Measurements from ENCODE around the gene PCID2. TPM values are rescaled to one million over a fixed set of nuclear protein-coding genes. Genes with fewer than 3 reads are reported as not detected.

Gene PCID2
- total and polyA plus RNA-seq, 2 experiments from 2014 or later, result 79.6 to 107 TPM

DNA sequence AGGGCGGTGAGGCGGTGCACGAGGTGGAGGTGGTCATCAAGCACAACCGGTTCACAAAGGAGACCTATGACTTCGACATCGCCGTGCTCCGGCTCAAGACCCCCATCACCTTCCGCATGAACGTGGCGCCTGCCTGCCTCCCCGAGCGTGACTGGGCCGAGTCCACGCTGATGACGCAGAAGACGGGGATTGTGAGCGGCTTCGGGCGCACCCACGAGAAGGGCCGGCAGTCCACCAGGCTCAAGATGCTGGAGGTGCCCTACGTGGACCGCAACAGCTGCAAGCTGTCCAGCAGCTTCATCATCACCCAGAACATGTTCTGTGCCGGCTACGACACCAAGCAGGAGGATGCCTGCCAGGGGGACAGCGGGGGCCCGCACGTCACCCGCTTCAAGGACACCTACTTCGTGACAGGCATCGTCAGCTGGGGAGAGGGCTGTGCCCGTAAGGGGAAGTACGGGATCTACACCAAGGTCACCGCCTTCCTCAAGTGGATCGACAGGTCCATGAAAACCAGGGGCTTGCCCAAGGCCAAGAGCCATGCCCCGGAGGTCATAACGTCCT is 59.4 kb downstream of the PCID2 start:
- Mint-ChIP-seq H3K36me3 (ENCODE audit: low read depth) (no peaks in the 10 kb centered on the region; the same call in 2 of the 3 replicates), H3K27ac (no peak overlapping the region), H3K4me1 (peaks cover 10% of the 10 kb centered on the region), H3K4me3 (no peak overlapping the region), H3K27me3 (ENCODE audit: insufficient read depth, low read depth, poor library complexity) (peaks cover 27% of the 10 kb centered on the region), H3K9me3 (no peaks in the 10 kb centered on the region)
- Histone ChIP-seq H3K4me3 (no peak overlapping the region), H3K36me3 (ENCODE audit: insufficient read depth) (no peaks in the 10 kb centered on the region), H3K79me2 (replicated peaks; ENCODE audit: insufficient read depth) (no peaks in the 10 kb centered on the region), H3K4me1 (ENCODE audit: insufficient read depth) (0 out of 2 replicates have a peak, but pooled peaks cover 4% of the 10 kb centered on the region), H3K27me3 (ENCODE audit: insufficient read depth) (peaks cover 22% of the 10 kb centered on the region), H3K4me2 (no peak overlapping the region), H3K27ac (ENCODE audit: low read depth) (no peak overlapping the region), H2AFZ (no peak overlapping the region), H3K9me2 (ENCODE audit: insufficient read depth) (no peaks in the 10 kb centered on the region), H3F3A (replicated peaks; ENCODE audit: low read depth) (peaks cover 13% of the 10 kb centered on the region), H4K20me1 (replicated peaks; ENCODE audit: insufficient read depth) (no peaks in the 10 kb centered on the region)
- ATAC-seq (no peak), DNase-seq (ENCODE audit: low spot score) (no peak)
- no peak for TF ChIP-seq STAT1 (IDR thresholded peaks at IDR 0.05; ENCODE audit: unreplicated experiment)
- TF ChIP-seq, protein P1, sequence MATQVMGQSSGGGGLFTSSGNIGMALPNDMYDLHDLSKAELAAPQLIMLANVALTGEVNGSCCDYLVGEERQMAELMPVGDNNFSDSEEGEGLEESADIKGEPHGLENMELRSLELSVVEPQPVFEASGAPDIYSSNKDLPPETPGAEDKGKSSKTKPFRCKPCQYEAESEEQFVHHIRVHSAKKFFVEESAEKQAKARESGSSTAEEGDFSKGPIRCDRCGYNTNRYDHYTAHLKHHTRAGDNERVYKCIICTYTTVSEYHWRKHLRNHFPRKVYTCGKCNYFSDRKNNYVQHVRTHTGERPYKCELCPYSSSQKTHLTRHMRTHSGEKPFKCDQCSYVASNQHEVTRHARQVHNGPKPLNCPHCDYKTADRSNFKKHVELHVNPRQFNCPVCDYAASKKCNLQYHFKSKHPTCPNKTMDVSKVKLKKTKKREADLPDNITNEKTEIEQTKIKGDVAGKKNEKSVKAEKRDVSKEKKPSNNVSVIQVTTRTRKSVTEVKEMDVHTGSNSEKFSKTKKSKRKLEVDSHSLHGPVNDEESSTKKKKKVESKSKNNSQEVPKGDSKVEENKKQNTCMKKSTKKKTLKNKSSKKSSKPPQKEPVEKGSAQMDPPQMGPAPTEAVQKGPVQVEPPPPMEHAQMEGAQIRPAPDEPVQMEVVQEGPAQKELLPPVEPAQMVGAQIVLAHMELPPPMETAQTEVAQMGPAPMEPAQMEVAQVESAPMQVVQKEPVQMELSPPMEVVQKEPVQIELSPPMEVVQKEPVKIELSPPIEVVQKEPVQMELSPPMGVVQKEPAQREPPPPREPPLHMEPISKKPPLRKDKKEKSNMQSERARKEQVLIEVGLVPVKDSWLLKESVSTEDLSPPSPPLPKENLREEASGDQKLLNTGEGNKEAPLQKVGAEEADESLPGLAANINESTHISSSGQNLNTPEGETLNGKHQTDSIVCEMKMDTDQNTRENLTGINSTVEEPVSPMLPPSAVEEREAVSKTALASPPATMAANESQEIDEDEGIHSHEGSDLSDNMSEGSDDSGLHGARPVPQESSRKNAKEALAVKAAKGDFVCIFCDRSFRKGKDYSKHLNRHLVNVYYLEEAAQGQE (IDR thresholded peaks at IDR 0.05; ENCODE audit: unreplicated experiment), result no peak
- TF ChIP-seq, protein P2, sequence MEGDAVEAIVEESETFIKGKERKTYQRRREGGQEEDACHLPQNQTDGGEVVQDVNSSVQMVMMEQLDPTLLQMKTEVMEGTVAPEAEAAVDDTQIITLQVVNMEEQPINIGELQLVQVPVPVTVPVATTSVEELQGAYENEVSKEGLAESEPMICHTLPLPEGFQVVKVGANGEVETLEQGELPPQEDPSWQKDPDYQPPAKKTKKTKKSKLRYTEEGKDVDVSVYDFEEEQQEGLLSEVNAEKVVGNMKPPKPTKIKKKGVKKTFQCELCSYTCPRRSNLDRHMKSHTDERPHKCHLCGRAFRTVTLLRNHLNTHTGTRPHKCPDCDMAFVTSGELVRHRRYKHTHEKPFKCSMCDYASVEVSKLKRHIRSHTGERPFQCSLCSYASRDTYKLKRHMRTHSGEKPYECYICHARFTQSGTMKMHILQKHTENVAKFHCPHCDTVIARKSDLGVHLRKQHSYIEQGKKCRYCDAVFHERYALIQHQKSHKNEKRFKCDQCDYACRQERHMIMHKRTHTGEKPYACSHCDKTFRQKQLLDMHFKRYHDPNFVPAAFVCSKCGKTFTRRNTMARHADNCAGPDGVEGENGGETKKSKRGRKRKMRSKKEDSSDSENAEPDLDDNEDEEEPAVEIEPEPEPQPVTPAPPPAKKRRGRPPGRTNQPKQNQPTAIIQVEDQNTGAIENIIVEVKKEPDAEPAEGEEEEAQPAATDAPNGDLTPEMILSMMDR (conservative IDR thresholded peaks at IDR 0.05; ENCODE audit: low read depth in 2 of 2), result no peak
- TF ChIP-seq ZNF114 (CRISPR knock-in tag; IDR thresholded peaks at IDR 0.05), result no peak
- no peak for TF ChIP-seq NANOG (IDR thresholded peaks at IDR 0.05; ENCODE audit: borderline replicate concordance)
- TF ChIP-seq, protein P3, sequence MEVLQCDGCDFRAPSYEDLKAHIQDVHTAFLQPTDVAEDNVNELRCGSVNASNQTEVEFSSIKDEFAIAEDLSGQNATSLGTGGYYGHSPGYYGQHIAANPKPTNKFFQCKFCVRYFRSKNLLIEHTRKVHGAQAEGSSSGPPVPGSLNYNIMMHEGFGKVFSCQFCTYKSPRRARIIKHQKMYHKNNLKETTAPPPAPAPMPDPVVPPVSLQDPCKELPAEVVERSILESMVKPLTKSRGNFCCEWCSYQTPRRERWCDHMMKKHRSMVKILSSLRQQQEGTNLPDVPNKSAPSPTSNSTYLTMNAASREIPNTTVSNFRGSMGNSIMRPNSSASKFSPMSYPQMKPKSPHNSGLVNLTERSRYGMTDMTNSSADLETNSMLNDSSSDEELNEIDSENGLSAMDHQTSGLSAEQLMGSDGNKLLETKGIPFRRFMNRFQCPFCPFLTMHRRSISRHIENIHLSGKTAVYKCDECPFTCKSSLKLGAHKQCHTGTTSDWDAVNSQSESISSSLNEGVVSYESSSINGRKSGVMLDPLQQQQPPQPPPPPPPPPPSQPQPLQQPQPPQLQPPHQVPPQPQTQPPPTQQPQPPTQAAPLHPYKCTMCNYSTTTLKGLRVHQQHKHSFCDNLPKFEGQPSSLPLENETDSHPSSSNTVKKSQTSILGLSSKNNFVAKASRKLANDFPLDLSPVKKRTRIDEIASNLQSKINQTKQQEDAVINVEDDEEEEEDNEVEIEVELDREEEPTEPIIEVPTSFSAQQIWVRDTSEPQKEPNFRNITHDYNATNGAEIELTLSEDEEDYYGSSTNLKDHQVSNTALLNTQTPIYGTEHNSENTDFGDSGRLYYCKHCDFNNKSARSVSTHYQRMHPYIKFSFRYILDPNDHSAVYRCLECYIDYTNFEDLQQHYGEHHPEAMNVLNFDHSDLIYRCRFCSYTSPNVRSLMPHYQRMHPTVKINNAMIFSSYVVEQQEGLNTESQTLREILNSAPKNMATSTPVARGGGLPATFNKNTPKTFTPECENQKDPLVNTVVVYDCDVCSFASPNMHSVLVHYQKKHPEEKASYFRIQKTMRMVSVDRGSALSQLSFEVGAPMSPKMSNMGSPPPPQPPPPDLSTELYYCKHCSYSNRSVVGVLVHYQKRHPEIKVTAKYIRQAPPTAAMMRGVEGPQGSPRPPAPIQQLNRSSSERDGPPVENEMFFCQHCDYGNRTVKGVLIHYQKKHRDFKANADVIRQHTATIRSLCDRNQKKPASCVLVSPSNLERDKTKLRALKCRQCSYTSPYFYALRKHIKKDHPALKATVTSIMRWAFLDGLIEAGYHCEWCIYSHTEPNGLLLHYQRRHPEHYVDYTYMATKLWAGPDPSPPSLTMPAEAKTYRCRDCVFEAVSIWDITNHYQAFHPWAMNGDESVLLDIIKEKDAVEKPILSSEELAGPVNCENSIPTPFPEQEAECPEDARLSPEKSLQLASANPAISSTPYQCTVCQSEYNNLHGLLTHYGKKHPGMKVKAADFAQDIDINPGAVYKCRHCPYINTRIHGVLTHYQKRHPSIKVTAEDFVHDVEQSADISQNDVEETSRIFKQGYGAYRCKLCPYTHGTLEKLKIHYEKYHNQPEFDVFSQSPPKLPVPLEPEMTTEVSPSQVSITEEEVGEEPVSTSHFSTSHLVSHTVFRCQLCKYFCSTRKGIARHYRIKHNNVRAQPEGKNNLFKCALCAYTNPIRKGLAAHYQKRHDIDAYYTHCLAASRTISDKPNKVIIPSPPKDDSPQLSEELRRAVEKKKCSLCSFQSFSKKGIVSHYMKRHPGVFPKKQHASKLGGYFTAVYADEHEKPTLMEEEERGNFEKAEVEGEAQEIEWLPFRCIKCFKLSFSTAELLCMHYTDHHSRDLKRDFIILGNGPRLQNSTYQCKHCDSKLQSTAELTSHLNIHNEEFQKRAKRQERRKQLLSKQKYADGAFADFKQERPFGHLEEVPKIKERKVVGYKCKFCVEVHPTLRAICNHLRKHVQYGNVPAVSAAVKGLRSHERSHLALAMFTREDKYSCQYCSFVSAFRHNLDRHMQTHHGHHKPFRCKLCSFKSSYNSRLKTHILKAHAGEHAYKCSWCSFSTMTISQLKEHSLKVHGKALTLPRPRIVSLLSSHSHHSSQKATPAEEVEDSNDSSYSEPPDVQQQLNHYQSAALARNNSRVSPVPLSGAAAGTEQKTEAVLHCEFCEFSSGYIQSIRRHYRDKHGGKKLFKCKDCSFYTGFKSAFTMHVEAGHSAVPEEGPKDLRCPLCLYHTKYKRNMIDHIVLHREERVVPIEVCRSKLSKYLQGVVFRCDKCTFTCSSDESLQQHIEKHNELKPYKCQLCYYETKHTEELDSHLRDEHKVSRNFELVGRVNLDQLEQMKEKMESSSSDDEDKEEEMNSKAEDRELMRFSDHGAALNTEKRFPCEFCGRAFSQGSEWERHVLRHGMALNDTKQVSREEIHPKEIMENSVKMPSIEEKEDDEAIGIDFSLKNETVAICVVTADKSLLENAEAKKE (CRISPR knock-in tag; IDR thresholded peaks at IDR 0.05), result no peak
- no peak for TF ChIP-seq EZH2phosphoT487 (IDR thresholded peaks at IDR 0.05; ENCODE audit: unreplicated experiment)
- no peak for TF ChIP-seq POLR2AphosphoS5 (IDR thresholded peaks at IDR 0.05; ENCODE audit: low read depth)
- TF ChIP-seq, protein P4, sequence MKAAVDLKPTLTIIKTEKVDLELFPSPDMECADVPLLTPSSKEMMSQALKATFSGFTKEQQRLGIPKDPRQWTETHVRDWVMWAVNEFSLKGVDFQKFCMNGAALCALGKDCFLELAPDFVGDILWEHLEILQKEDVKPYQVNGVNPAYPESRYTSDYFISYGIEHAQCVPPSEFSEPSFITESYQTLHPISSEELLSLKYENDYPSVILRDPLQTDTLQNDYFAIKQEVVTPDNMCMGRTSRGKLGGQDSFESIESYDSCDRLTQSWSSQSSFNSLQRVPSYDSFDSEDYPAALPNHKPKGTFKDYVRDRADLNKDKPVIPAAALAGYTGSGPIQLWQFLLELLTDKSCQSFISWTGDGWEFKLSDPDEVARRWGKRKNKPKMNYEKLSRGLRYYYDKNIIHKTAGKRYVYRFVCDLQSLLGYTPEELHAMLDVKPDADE (IDR thresholded peaks at IDR 0.05), result no peak
